Adipose tissue (tissue), 3 donors: Measurements from ENCODE around the gene TFF1. TPM values are rescaled to one million over a fixed set of nuclear protein-coding genes. Genes with fewer than 3 reads are reported as not detected.

Experiments used
- H3K27ac ChIP-seq: one replicate; pipeline ENCODE4 v1.5.1; 2013; ENCODE audit warnings: low read depth, low read length
- WGBS, 3 donors: extraction: QIAGEN DNeasy Blood & Tissue Kit; methylation state at CpG; one replicate each; pipeline ENCODE4 v1.1.7; 2013; 5-methylcytosine and 5-hydroxymethylcytosine counted together
- polyA plus RNA-seq, 3 donors: library from polyadenylated mRNA; stranded (reverse); fragments of 200-250 nt; gene quantifications; one replicate each; pipeline ENCODE4 v1.2.3, GENCODE V29; 2013
- donor health status: healthy with polysubstance abuse.
- donor health status: Bipolar disorder and iron deficiency.
- donor health status: healthy.

Gene TFF1
- polyA plus RNA-seq, 3 donors, result 2.9 to 931 (median 66.4) TPM

DNA sequence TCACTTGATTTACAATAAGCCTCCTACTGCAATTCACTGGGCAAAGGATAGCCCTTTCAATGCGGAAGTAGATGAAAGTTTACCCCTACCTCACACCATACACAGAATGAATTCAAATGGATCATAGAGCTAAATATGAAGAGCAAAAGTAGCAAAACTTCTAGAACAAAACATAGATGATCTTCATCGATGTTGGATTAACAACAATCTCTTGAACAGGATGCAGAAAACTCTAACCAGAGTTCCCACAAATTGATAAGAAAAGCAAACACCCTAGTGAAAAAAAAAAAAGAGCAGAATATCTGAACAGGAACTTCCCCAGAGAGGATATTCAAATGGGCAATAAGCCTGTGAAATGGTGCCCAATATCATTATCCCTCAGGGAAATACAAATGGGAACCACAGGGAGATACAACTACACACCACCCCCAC is 35.5 kb upstream of the TFF1 start:
- H3K27ac ChIP-seq, result no peak overlapping the region
- WGBS, 3 donors, result 76 to 85% (median 84%) methylated on average over 2 of the region's 2 CpGs

- H3K27ac ChIP-seq, result no peak overlapping the region
- WGBS, 3 donors, result 51 to 61% (median 55%) methylated on average over 3 of the region's 3 CpGs
Observed at GRCh38 chr21:42401154-42401553, 34.8 kb upstream of the TFF1 start.

DNA sequence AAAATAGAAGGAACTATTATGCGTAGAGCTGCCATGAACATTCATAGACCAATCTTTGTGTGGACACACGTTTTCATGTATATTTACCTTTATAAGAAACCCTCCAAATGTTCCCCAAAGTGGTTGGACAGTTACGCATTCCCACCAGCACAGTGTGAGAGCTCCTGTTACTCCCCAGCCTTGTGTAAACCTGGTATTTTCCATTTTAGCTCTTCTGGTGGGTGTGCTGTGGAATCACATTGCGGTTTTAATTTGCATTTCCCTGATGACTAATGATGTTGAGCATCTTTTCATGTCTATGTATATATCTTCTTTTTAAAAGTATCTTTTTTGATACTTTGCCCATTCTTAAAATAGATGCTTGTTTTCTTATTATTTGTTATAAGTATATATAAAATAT is 34.2 kb upstream of the TFF1 start:
- no peak overlapping the region for H3K27ac ChIP-seq
- 73 to 81% (median 79%) methylated on average over 4 of the region's 4 CpGs for WGBS, 3 donors

- H3K27ac ChIP-seq, result no peak overlapping the region
- WGBS, 3 donors, result 65 to 78% (median 75%) methylated on average over 12 of the region's 12 CpGs
Observed at GRCh38 chr21:42398436-42399028, 32.2 kb upstream of the TFF1 start.

GRCh38 chr21:42397746-42398394 is 31.5 kb upstream of the TFF1 start:
- WGBS, 3 donors, result 89 to 90% (median 90%) methylated on average over 14 of the region's 14 CpGs
- H3K27ac ChIP-seq, result no peak overlapping the region

DNA sequence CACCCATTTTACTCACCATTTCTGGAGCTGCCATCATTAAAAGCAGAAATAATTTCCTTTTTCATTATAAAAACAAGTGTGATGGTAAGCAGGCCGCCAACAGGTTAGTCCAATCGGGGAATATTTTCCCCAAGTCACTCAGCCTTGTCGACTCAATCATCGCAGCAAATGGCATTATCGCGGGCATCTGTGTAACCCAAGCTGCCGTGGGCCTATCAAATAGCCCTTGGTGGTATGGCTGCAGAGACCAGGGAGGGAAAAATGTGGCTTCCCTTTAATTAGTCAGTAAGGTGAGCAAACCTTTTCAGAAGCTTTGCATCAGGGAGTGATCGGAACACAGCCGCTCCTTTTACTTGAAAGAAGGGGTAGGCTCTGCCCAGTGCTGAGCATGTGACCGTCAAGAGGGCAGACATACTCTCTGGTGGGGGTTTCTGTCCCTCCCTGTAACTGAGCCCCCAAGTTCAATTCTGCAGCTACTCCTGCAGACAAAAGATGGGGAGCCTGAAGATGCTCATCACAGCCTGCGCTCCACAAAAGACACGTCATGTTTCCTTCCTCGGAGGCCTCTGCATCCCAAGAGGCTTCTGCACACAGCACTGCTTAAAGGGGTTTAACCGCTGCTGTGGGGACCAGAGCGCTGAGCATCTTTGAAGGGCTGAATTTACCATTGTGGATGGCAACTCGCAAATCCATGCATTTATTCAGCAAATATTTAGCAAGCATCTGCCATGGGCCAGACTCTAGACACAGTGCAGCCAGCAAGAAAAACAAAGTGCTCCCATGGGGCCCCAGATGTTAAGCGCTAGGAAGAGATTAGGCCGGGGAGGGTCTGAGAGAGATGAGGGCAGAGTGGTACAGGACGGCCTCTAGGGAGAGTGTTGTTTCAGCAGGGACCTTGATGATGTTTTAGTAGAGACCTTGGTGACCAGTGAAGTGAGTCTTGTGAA is 30.7 kb upstream of the TFF1 start:
- no peak overlapping the region for H3K27ac ChIP-seq
- WGBS, 3 donors, result 84 to 87% (median 85%) methylated on average over 19 of the region's 19 CpGs

DNA sequence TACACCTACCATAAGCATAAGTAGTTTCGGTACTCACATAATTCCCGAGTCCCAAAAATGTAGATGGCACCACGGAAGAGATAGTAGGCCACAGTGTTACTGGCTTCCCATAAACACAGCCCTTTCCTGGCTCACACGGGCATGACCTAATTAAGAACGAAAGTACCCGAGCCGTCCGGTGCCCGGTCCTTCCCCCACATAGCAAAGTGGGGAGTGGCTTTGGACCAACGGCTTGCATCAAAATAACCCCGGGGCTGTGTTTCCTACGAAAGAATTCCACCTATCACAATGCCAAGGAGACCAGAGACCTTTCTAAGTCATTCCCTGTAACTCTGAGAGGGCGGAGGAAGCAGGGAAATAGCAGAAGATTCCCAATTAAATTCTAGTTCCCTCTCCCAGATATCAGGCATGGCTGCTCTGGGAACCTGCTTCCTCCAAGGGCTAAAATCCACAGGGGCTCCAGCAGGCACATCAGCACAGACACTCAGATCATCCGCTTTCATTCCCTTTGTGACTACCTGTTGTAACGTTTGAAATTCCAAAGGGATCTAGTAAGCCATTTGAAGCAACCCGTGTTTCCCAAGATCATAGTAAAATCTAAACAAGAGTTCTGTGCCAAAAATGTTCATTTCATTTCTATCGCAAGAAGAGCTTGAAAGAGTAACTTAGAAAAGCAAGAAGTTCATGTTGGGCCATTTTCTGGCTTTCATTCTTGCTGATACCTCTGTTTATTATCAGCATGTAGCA is 29.7 kb upstream of the TFF1 start, which contains the start of gene TMPRSS3:
TMPRSS3 (minus strand) TSS at position 148 of the 747 bp plus-strand sequence. CDS start 635 bp downstream, outside the sequence.
- WGBS, 3 donors, result 79 to 85% (median 81%) methylated on average over 17 of the region's 17 CpGs
- no peak within 1 kb of the TSS for H3K27ac ChIP-seq

DNA sequence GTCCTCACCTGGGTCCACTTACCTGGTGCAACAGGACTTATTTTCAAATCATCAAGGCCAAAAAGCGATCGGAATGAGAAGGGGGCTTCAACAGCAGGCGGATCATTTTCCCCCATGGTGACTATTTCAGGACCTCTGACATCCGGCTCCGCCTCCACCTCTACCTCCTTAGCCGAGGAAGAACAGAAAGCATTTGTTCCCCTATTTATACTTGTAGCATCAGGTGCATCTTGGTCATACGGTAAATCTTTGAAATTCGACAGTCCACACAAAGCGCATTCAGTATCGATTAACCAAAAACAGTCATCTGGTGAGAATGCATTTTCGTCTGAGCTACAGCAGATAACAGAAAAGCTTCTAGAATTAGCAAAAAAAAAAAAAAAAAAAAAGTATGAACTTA is 29.0 kb upstream of the TFF1 start:
- H3K27ac ChIP-seq, result no peak overlapping the region
- WGBS, 3 donors, result 94 to 96% (median 96%) methylated on average over 11 of the region's 11 CpGs

GRCh38 chr21:42393443-42393950 is 27.2 kb upstream of the TFF1 start:
- 52 to 67% (median 60%) methylated on average over 8 of the region's 8 CpGs for WGBS, 3 donors
- H3K27ac ChIP-seq, result no peak overlapping the region

DNA sequence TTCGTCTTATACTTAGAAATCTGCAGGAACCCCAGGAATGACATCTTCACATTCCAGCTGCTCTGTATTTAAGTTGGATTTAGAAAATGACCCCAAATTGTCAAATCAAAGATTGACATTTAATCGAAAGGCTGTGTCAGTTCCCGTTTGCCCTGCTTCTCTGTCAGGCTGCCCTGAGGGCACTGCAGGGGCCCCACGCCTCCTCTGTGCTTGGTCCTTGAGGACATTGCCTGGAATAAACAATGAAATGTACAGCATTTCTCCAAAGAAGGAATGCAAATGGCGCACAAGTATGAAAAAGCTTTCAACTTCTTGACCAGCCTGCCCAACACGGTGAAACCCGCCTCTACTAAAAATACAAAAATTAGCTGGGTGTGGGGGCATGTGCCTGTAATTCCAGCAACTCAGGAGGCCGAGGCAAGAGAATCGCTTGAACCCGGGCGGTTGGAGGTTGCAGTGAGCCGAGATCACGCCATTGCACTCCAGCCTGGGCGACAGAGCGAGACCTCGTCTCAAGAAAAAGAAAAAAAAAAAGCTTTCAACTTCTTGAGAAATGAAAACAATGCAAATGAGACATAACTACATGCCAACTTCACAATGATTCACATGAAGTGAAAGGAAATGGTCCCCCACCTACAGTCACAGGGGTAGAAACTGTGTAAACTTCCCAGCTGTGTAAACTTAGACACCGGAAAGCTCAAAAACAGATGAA is 26.6 kb upstream of the TFF1 start:
- WGBS, 3 donors, result 79 to 82% (median 82%) methylated on average over 17 of the region's 17 CpGs
- H3K27ac ChIP-seq, result no peak overlapping the region

GRCh38 chr21:42391297-42391696 is 25.0 kb upstream of the TFF1 start:
- H3K27ac ChIP-seq, result no peak overlapping the region
- WGBS, 3 donors, result 86 to 91% (median 89%) methylated on average over 5 of the region's 5 CpGs

DNA sequence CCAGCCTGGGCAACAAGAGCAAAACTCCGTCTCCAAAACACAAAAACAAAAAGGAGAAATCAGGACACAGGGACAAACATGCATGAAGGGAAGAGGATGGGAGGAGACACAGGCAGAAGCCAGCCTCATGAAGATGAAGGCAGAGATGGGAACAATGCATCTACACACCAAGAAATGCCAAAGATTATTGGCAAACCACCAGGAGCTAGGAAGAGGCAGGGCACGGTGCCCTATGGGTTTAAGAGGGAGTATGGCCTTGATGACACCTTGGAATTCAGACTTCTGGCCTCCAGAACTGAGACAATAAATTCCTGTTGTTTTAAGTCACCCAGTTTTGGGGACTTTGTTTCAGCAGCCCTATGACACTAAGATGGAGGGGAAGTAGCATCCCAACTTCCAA is 24.4 kb upstream of the TFF1 start:
- WGBS, 3 donors, result 61 to 86% (median 72%) methylated on average over 2 of the region's 2 CpGs
- H3K27ac ChIP-seq, result no peak overlapping the region

GRCh38 chr21:42390193-42390592 is 23.9 kb upstream of the TFF1 start:
- no peak overlapping the region for H3K27ac ChIP-seq
- 74 to 80% (median 78%) methylated on average over 5 of the region's 5 CpGs for WGBS, 3 donors

GRCh38 chr21:42389449-42389835 is 23.1 kb upstream of the TFF1 start:
- H3K27ac ChIP-seq, result no peak overlapping the region
- 44 to 76% (median 73%) methylated on average over 6 of the region's 6 CpGs for WGBS, 3 donors

DNA sequence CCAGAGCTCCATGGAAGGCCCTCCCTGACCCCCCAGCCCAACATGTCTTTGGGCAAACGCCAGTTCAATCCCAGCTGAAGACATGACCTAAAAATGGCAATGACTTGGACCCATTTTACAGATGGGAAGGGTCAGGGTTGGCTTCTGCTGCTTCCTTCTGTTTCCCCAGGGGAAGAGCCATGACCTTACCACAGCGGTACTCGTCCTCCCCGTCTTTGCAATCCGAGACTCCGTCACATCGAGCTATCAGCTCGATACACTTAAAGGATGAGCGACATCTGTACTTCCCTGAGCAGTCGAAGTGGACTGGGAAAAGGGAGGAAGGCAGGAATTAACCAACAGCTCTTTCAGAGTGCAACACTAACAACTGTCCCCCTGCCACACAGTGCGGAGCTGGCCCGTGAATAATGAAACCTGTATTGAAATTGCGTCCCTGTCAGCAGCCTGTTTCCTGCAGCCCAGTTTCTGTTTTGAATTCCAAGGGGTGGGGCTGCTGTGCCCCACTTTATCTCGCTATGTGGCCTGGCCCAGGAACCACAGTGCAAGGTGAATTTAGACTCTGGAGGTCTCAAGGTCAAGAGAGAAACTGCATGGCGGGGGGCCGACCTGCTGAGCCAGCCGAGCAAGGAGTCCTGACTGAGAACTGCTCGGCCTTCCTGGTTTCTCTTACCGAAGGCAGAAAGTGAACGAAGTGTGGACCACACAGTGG is 22.6 kb upstream of the TFF1 start:
- no peak overlapping the region for H3K27ac ChIP-seq
- 41 to 67% (median 62%) methylated on average over 20 of the region's 20 CpGs for WGBS, 3 donors

- H3K27ac ChIP-seq, result no peak overlapping the region
- WGBS, 3 donors, result 89 to 97% (median 93%) methylated on average over 6 of the region's 6 CpGs
Observed at GRCh38 chr21:42387843-42388340, 21.6 kb upstream of the TFF1 start.

DNA sequence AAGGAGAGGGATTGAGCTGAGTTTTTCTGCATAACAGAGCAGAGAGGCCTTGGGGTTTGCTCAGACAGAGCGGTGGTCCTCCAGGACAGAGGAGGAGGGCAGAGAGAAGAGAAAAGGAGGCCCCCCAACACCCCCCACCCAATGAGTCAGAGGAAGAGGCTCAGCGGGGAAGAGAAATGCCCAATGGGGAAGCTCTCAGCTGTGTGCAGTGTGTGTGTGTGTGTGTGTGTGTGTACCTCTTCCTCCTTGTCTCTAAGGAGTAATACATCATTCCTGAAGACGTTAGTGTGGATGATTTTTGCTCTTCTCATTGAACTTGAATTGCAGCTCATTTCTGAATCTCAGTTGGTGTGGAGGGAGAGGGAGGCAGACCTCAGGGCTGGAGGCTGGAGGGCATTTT is 20.8 kb upstream of the TFF1 start:
- WGBS, 3 donors, result 28 to 79% (median 42%) methylated on average over 3 of the region's 3 CpGs
- no peak overlapping the region for H3K27ac ChIP-seq
